Measurements from ENCODE around the gene SLAMF1.

GRCh38 chr1:160631983-160632625 is 14.7 kb downstream of the SLAMF1 start:
- TF ChIP-seq REST (IDR thresholded peaks at IDR 0.05; ENCODE audit: insufficient replicate concordance, low read depth): no peak
- TF ChIP-seq CTCF (IDR thresholded peaks at IDR 0.05; ENCODE audit: insufficient read depth, low read length): no peak
- no peak for TF ChIP-seq POLR2AphosphoS5 (IDR thresholded peaks at IDR 0.05; ENCODE audit: low read depth)
